ENCODE results near the gene RFX2. TPM values are rescaled to one million over a fixed set of nuclear protein-coding genes. Genes with fewer than 3 reads are reported as not detected.

RFX2 gene
- total and polyA plus RNA-seq, 10 of the 15 experiments (the other 5 are each of a cell fraction or from before 2014, with no cell fraction given): 3.2 to 9.8 (median 4.7) TPM

DNA sequence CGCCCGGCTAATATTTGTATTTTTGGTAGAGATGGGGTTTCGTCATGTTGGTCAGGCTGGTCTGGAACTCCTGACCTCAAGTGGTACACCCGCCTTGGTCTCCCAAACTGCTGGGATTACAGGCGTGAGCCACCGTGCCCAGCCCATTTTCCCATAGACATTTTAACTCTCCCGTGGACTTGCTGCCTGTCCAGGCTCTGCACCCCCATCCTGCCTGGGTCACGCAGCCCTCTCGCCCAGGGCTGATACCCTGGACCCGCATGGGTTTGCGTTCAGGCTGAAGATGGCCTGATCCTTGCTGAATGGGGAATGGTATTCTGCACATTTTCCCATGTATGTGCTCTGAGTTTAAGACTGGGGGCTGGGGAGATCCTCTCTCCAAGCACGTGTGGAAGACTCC is 86.4 kb downstream of the RFX2 start:
- no TSS peak for BruUV-seq (replicated peaks)
- WGBS (ENCODE audit: insufficient coverage, insufficient replicate concordance, low lambda C conversion rate, missing lambda C conversion rate): 74% methylated on average over 12 of the region's 12 CpGs
- H2AFZ ChIP-seq (ENCODE audit: control insufficient read depth, low read depth, low read length): no peak overlapping the region

More for the DNA sequence above, 86.4 kb downstream of the RFX2 start:
- ATAC-seq: no peak
- SMC1A ChIA-PET (ENCODE audit: uncharacterized antibody, unreplicated experiment): interaction anchor here (0.7 to 2.3 kb wide), 5 partner anchors 34 to 1681 kb away, joined by 3 to 11 read pairs (median 7); partner anchors contain the start of genes NDUFA11 and VMAC
- intact Hi-C loops (cut with micrococcal nuclease; ENCODE audit: unreplicated experiment): loop anchor here (2.0 to 10.0 kb wide), 2 partner anchors 37 to 219 kb away; partner anchors contain the start of gene NRTN
- no peak for DNase-seq (ENCODE audit: low read depth, low spot score)
- Histone ChIP-seq H3K9ac (ENCODE audit: control insufficient read depth, insufficient read depth, low read length) (no peak overlapping the region), H3K4me3 (no peak overlapping the region), H3K4me1 (ENCODE audit: control insufficient read depth, insufficient read depth, low read length) (no peaks in the 10 kb centered on the region), H3K27ac (ENCODE audit: control insufficient read depth, insufficient read depth) (no peak overlapping the region), H3K4me2 (ENCODE audit: control insufficient read depth, insufficient read depth) (no peak overlapping the region), H3K36me3 (ENCODE audit: control insufficient read depth in 2 of 2, insufficient read depth in 2 of 2, low read length in 1 of 2) (no peaks in the 10 kb centered on the region), H3K79me2 (ENCODE audit: control insufficient read depth, insufficient read depth, low read length) (no peaks in the 10 kb centered on the region), H3K9me3 (replicated peaks; ENCODE audit: control insufficient read depth, insufficient read depth, low read length) (no peaks in the 10 kb centered on the region), H4K20me1 (ENCODE audit: control insufficient read depth, insufficient read depth) (no peaks in the 10 kb centered on the region), H3K27me3 (replicated peaks in 1 of 2; ENCODE audit: control insufficient read depth in 2 of 2, insufficient read depth in 2 of 2, low read length in 1 of 2) (no peaks in the 10 kb centered on the region)
- POLR2A ChIA-PET: no interaction called here
- no peak for FAIRE-seq
- in situ Hi-C loops (cut with MboI): loop anchor here (5.0 kb wide), 1 partner anchor 217 kb away; the partner anchor contains the start of gene NRTN
- RAD21 ChIA-PET (ENCODE audit: unreplicated experiment): interaction anchor here (1.8 to 2.4 kb wide), 3 partner anchors 24 to 102 kb away, joined by 5 to 21 read pairs (median 10); no protein-coding TSS in a partner anchor
- CTCF ChIA-PET: interaction anchor here (1.1 to 5.2 kb wide), 7 partner anchors 24 to 220 kb away, joined by 3 to 63 read pairs (median 21); partner anchors contain the start of gene NRTN
- TF ChIP-seq, protein P1, sequence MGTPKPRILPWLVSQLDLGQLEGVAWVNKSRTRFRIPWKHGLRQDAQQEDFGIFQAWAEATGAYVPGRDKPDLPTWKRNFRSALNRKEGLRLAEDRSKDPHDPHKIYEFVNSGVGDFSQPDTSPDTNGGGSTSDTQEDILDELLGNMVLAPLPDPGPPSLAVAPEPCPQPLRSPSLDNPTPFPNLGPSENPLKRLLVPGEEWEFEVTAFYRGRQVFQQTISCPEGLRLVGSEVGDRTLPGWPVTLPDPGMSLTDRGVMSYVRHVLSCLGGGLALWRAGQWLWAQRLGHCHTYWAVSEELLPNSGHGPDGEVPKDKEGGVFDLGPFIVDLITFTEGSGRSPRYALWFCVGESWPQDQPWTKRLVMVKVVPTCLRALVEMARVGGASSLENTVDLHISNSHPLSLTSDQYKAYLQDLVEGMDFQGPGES (IDR thresholded peaks at IDR 0.05): no peak
- TF ChIP-seq PRDM15 (CRISPR knock-in tag; IDR thresholded peaks at IDR 0.05) (no peak), POLR2A (IDR thresholded peaks at IDR 0.05; ENCODE audit: low read depth, low read length) (no peak)
- TF ChIP-seq, protein P2, sequence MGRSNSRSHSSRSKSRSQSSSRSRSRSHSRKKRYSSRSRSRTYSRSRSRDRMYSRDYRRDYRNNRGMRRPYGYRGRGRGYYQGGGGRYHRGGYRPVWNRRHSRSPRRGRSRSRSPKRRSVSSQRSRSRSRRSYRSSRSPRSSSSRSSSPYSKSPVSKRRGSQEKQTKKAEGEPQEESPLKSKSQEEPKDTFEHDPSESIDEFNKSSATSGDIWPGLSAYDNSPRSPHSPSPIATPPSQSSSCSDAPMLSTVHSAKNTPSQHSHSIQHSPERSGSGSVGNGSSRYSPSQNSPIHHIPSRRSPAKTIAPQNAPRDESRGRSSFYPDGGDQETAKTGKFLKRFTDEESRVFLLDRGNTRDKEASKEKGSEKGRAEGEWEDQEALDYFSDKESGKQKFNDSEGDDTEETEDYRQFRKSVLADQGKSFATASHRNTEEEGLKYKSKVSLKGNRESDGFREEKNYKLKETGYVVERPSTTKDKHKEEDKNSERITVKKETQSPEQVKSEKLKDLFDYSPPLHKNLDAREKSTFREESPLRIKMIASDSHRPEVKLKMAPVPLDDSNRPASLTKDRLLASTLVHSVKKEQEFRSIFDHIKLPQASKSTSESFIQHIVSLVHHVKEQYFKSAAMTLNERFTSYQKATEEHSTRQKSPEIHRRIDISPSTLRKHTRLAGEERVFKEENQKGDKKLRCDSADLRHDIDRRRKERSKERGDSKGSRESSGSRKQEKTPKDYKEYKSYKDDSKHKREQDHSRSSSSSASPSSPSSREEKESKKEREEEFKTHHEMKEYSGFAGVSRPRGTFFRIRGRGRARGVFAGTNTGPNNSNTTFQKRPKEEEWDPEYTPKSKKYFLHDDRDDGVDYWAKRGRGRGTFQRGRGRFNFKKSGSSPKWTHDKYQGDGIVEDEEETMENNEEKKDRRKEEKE (IDR thresholded peaks at IDR 0.05): no peak
